Nephron (organoid): Measurements from ENCODE around the gene SERTAD2.
A peak's percentile ranks its signal among the peaks of the same experiment; 100 is the strongest.

ENCODE experiments used
- H3K27ac Mint-ChIP-seq, 3 experiments: 2 replicates each; pipeline ENCODE4 v1.8.0; 2020; ENCODE audit warnings: mixed read lengths in 3 of 3, mild to moderate bottlenecking in 2 of 3, moderate library complexity in 1 of 3
- H3K27me3 Mint-ChIP-seq: 2 replicates; pipeline ENCODE4 v1.8.0; 2021; ENCODE audit warnings: low read depth, mild to moderate bottlenecking, moderate library complexity, mixed read lengths
- H3K36me3 Mint-ChIP-seq: 2 replicates; pipeline ENCODE4 v1.8.0; 2020; ENCODE audit warnings: low read depth, mixed read lengths
- H3K4me1 Mint-ChIP-seq: 2 replicates; pipeline ENCODE4 v1.8.0; 2020; ENCODE audit warnings: mixed read lengths
- H3K4me3 Mint-ChIP-seq, 3 experiments: 2 replicates each; pipeline ENCODE4 v1.8.0; 2020; ENCODE audit warnings: mild to moderate bottlenecking in 3 of 3, mixed read lengths in 3 of 3, moderate library complexity in 2 of 3
- H3K9me3 Mint-ChIP-seq: 2 replicates; pipeline ENCODE4 v1.8.0; 2020; ENCODE audit warnings: mixed read lengths
- CTCF ChIP-seq, 3 experiments: fragments of 200-600 bp; sonication (generic); IDR thresholded peaks; one replicate each; pipeline ENCODE4 v1.5.0; 2021; ENCODE audit warnings: antibody characterized with exemption in 3 of 3; ENCODE audit not compliant: unreplicated experiment in 3 of 3

SERTAD2 gene

GRCh38 chr2:64659252-64659651, 5.5 kb upstream of the SERTAD2 start:
- Mint-ChIP-seq H3K9me3 (no peaks in the 10 kb centered on the region), H3K4me1 (peaks cover 24% of the 10 kb centered on the region), H3K36me3 (no peaks in the 10 kb centered on the region), H3K4me3 (no peak overlapping the region), H3K27me3 (no peaks in the 10 kb centered on the region), H3K27ac (no peak overlapping the region)
- no peak for TF ChIP-seq CTCF (IDR thresholded peaks at IDR 0.05; ENCODE audit: unreplicated experiment in 3 of 3)

GRCh38 chr2:64658269-64658668, 4.6 kb upstream of the SERTAD2 start:
- H3K27ac Mint-ChIP-seq, result no peak overlapping the region
- H3K4me1 Mint-ChIP-seq, result peaks cover 24% of the 10 kb centered on the region
- H3K27me3 Mint-ChIP-seq, result no peaks in the 10 kb centered on the region
- no peak for TF ChIP-seq CTCF (IDR thresholded peaks at IDR 0.05; ENCODE audit: unreplicated experiment in 3 of 3)
- H3K4me3 Mint-ChIP-seq, result no peak overlapping the region
- H3K36me3 Mint-ChIP-seq, result no peaks in the 10 kb centered on the region
- no peaks in the 10 kb centered on the region for H3K9me3 Mint-ChIP-seq

GRCh38 chr2:64657411-64657810, 3.7 kb upstream of the SERTAD2 start:
- no peak overlapping the region for H3K27ac Mint-ChIP-seq
- no peaks in the 10 kb centered on the region for H3K9me3 Mint-ChIP-seq
- no peaks in the 10 kb centered on the region for H3K27me3 Mint-ChIP-seq
- TF ChIP-seq CTCF (IDR thresholded peaks at IDR 0.05; ENCODE audit: unreplicated experiment in 3 of 3), result no peak
- peaks cover 30% of the 10 kb centered on the region for H3K4me1 Mint-ChIP-seq
- peak overlapping the region in 1 of 3 experiments; percentile 26 for H3K4me3 Mint-ChIP-seq
- no peaks in the 10 kb centered on the region for H3K36me3 Mint-ChIP-seq

DNA sequence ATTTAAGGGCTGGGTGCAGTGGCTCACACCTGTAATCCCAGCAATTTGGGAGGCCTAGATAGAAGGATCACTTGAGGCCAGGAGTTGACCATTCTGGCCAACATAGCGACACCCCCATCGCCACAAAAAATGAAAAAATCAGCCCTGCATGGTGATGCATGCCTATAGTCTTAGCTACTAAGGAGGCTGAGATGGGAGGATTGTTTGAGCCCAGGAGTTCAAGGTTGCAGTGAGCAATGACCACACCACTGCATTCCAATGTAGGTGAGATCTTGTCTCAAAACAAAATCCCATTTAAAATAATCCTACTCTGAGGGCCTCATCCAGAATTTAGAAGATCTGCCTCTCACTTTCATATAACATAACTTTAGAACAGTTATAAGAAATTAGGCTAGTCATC, 2.7 kb upstream of the SERTAD2 start:
- Mint-ChIP-seq H3K4me1 (peaks cover 33% of the 10 kb centered on the region), H3K27ac (peak overlapping the region in 1 of 3 experiments; percentile 84), H3K4me3 (no peak overlapping the region), H3K9me3 (no peaks in the 10 kb centered on the region), H3K36me3 (no peaks in the 10 kb centered on the region), H3K27me3 (no peaks in the 10 kb centered on the region)
- no peak for TF ChIP-seq CTCF (IDR thresholded peaks at IDR 0.05; ENCODE audit: unreplicated experiment in 3 of 3)

DNA sequence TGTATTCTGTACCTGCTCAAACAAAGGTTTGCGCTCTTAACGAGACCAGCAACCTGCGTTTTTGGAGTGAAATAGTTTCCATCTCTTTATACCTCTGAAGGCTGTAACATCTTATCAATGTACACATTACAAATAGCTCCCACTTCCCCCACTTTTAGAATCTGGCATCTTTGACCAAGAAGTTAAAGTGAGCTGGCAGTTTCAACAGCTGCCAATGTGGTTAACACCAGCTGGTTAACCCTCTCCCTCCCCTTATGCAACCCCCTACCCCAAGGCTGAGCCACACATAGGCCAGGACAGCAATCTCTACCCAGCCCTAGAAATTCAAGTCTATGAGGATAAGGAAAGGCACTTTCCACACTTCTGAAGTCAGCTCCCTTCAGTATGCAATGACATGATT, 2.2 kb upstream of the SERTAD2 start:
- peak overlapping the region; percentile 53 to 97 (median 84) for H3K27ac Mint-ChIP-seq
- H3K36me3 Mint-ChIP-seq, result no peaks in the 10 kb centered on the region
- peaks cover 37% of the 10 kb centered on the region for H3K4me1 Mint-ChIP-seq
- H3K27me3 Mint-ChIP-seq, result no peaks in the 10 kb centered on the region
- TF ChIP-seq CTCF (IDR thresholded peaks at IDR 0.05; ENCODE audit: unreplicated experiment in 3 of 3), result no peak
- H3K9me3 Mint-ChIP-seq, result no peaks in the 10 kb centered on the region
- peak overlapping the region; percentile 67 to 93 (median 76) for H3K4me3 Mint-ChIP-seq

DNA sequence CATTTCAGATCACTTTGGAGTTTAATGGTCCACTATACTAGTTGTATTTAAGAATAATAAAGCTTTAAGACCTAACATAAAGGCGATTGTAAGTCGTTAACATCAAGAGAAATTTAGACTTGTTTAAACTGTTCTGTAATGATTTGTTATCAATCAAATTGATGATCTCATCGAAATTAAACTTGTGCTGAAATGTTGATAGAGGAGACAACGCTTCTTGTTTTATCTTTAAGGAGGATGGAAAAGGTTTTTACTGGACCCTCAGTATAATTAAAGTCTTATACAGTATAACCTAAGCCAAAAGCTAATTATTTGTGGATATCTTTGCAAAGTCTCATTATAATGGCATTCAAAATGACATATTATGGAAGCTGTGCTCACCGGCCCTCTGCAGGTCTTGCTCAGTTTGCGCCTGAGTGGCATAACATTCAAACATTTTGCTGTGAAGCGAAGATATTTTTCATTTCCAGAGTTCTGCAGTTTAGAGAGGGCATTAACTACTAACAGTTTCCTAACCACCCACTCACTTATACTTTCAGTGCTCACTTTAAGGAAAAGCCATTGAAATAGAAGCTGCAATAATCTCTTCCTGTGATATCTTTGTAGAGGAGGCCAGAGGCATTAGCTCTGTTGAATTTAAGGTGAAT, 1.4 kb upstream of the SERTAD2 start:
- H3K4me3 Mint-ChIP-seq, result peak overlapping the region; percentile 92 to 94 (median 93)
- H3K36me3 Mint-ChIP-seq, result no peaks in the 10 kb centered on the region
- peak; percentile 18 to 28 (median 27) for TF ChIP-seq CTCF (IDR thresholded peaks at IDR 0.05; ENCODE audit: unreplicated experiment in 3 of 3)
- H3K9me3 Mint-ChIP-seq, result no peaks in the 10 kb centered on the region
- peaks cover 44% of the 10 kb centered on the region for H3K4me1 Mint-ChIP-seq
- H3K27ac Mint-ChIP-seq, result peak overlapping the region; percentile 84 to 97 (median 97)
- H3K27me3 Mint-ChIP-seq, result no peaks in the 10 kb centered on the region
